ENCODE data around the gene PIERCE2.
"Not testable (repeated sequence)": the region's sequence is repeated elsewhere in the genome, so short reads cannot be mapped to it uniquely, and the experiment has no call there.

The PIERCE2 gene

DNA sequence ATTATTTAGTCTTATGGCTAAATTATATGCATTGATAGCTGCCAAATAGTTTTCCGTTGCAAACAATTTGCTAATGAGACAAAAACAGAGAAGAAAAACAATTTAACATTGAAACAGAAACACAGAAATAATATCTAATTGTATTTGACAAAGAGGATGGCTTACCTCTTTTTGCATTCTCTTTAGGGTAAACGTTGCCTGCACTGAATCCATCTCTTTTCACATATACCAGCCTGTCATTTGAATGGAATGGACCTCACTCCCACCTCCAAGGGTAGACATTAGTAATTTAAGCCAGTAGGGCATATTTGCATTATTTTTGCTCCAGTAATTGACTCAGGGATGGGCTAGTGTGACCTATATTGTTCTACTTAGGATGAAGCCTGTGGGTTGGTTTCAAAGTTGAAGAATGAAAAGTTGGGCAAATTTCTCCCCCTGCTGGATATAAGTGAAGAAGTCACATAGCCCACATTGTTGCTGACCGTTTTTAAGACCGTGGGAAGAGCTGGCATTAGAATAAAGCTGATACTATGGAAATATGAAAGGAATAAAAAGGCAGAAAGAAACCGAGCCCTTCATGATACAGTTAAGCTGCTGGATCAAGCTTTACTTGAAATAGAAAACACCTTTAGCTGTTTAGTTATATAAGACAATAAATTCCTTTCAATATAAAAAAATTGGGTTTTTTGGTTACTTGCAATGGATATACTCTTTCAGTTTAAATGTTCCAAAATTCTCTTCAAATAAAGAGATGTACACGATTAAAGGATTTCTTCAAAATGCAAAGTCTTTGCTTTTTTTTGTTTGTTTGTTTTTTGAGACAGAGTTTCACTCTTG, 26.9 kb downstream of the PIERCE2 start:
- peak; percentile 94 for FAIRE-seq

DNA sequence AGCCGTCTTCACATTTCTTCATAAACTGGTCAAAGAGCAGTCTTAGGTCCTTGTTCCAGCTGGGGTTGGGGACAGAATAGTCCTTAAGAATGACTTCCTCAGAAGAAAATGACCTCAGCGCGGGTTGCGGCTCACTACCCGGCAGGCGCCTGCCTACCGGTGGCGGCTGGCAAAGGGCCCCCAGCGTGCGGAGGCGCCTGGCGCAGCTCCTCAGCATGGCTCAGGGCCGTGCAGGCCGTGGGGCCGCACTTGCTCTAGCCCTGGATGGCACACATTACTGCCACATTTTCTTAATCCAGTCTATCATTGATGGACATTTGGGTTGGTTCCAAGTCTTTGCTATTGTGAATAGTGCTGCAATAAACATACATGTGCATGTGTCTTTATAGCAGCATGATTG, 34.8 kb downstream of the PIERCE2 start:
- FAIRE-seq = not testable (repeated sequence)

DNA sequence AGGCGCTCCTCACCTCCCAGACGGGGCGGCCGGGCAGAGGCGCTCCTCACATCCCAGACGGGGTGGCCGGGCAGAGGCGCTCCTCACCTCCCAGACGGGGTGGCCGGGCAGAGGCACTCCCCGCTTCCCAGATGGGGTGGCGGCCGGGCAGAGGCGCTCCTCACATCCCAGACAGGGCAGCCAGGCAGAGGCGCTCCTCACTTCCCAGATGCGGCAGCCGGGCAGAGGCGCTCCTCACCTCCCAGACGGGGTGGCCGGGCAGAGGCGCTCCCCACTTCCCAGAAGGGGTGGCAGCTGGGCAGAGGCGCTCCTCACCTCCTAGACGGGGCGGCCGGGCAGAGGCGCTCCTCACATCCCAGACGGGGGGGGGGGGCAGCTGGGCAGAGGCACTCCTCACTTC, 37.6 kb downstream of the PIERCE2 start:
- not testable (repeated sequence) for FAIRE-seq

DNA sequence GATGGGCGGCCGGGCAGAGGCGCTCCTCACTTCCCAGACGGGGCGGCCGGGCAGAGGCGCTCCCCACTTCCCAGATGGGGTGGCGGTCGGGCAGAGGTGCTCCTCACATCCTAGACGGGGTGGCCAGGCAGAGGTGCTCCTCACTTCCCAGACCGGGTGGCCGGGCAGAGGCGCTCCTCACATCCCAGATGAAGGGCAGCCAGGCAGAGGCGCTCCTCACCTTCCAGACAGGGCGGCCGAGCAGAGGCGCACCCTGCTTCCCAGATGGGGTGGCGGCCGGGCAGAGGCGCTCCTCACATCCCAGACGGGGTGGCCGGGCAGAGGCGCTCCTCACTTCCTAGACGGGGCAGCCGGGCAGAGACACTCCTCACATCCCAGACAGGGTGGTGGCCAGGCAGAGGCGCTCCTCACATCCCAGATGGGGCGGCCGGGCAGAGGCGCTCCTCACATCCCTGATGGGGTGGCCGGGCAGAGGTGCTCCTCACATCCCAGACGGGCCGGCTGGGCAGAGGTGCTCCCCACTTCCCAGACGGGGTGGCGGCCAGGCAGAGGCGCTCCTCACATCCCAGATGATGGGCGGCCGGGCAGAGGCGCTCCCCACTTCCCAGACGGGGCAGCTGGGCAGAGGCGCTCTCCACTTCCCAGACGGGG, 38.2 kb downstream of the PIERCE2 start:
- not testable (repeated sequence) for FAIRE-seq

DNA sequence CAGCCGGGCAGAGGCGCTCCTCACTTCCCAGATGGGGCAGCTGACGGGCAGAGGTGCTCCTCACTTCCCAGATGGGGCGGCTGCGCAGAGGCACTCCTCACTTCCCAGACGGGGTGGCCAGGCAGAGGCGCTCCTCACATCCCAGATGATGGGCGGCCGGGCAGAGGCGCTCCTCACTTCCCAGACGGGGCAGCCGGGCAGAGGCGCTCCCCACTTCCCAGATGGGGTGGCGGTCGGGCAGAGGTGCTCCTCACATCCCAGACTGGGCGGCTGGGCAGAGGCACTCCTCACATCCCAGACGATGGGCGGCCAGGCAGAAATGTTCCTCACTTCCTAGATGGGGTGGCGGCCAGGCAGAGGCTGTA, 38.7 kb downstream of the PIERCE2 start:
- FAIRE-seq = not testable (repeated sequence)

DNA sequence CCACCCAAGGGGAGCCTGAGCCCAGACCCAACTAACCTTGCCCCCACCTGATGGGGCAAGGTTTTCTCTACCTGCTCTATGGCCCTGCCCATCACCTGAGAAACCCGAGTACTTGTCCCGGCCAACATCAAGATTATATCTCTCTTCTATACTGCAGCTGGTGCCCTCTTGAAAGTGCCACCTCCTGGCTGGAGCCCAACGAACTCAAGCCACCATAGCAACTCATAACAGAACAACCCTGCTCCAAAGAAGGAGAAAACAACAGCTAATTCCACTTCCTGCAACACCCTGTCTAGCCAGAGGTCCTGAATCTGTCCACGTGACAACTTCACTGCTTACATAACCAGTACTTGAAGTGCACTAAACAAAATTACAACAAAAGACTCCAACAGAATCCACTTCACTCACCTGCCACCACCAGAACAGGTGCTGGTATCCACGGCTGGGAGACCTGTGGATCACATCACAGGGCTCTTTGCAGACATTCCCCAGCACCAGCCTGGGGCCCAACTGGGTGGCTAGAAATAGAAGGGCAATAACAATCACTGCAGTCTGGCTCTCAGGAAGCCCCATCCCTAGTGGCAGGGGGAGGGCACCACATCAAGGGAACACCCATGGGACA, 49.2 kb downstream of the PIERCE2 start:
- no peak for FAIRE-seq

DNA sequence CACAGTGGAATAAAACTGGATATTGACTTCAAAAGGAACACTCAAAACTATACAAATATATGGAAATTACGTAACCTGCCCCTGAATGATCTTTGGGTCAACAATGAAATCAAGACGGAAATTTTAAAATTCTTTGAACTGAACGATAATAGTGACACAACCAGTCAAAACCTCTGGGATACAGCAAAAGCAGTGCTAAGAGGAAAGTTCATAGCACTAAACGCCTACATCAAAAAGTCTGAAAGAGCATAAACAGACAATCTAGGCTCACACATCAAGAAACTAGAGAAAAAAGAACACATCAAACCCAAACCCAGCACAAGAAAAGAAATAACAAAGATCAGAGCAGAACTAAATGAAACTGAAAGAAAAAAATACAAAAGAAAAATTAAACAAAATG, 53.2 kb downstream of the PIERCE2 start:
- FAIRE-seq = no peak

DNA sequence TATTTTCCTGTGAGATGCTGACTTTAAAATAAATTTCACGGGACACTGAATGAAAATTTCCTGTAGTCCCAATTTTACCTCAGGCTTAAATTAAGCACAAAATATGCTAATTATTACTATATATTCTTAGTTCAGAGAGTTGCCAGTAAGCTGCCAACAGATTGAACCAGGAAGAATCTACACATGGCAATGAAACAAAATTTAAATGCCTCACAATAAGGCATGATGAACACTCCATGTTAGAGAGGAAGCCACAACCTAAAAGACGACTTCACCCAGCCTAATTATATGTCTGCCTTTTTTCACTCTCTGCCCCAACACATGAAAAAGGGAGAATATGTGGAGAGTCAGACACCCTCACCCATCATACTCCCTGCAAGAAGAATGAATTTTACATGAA, 60.0 kb downstream of the PIERCE2 start:
- FAIRE-seq = no peak

Measured in A204.1 (cell line).